Choroid plexus epithelial cell (primary cell): ENCODE results near the gene LMBR1.

Experiments
- DNase-seq: peaks from one replicate; pipeline ENCODE4 v3.0.0-alpha.2; 2010; ENCODE audit warnings: low read depth
- H3K4me3 ChIP-seq: 2 replicates; pipeline ENCODE4 v1.5.1; 2011; ENCODE audit warnings: low read depth, mild to moderate bottlenecking, control low read depth, low read length, moderate library complexity
- CTCF ChIP-seq: conservative IDR thresholded peaks from 2 replicates; pipeline ENCODE4 v1.5.1; 2011; ENCODE audit warnings: low read depth, mild to moderate bottlenecking, control low read depth, inconsistent platforms, low read length, moderate library complexity

LMBR1 gene

GRCh38 chr7:156673454-156673853 lies 219.5 kb downstream of the LMBR1 start:
- no peak for DNase-seq
- H3K4me3 ChIP-seq, result no peak overlapping the region
- no peak for TF ChIP-seq CTCF

- H3K4me3 ChIP-seq, result no peak overlapping the region
- DNase-seq, result no peak
- TF ChIP-seq CTCF, result no peak
Measured at GRCh38 chr7:156669035-156669828, 223.8 kb downstream of the LMBR1 start.

GRCh38 chr7:156668130-156668741 lies 224.7 kb downstream of the LMBR1 start:
- TF ChIP-seq CTCF, result no peak
- no peak overlapping the region for H3K4me3 ChIP-seq
- DNase-seq, result no peak

- no peak for DNase-seq
- TF ChIP-seq CTCF, result no peak
- no peak overlapping the region for H3K4me3 ChIP-seq
Measured at GRCh38 chr7:156667110-156667426, 225.9 kb downstream of the LMBR1 start.

GRCh38 chr7:156666368-156667109 lies 226.4 kb downstream of the LMBR1 start:
- no peak overlapping the region for H3K4me3 ChIP-seq
- no peak for DNase-seq
- no peak for TF ChIP-seq CTCF

GRCh38 chr7:156665101-156665500 lies 227.9 kb downstream of the LMBR1 start:
- H3K4me3 ChIP-seq, result no peak overlapping the region
- no peak for TF ChIP-seq CTCF
- peak; percentile 28 for DNase-seq
